ENCODE data around the gene NPAS3.

The NPAS3 gene

GRCh38 chr14:33676135-33676566 is 737.5 kb downstream of the NPAS3 start:
- H3K27ac ChIP-seq = no peak overlapping the region

DNA sequence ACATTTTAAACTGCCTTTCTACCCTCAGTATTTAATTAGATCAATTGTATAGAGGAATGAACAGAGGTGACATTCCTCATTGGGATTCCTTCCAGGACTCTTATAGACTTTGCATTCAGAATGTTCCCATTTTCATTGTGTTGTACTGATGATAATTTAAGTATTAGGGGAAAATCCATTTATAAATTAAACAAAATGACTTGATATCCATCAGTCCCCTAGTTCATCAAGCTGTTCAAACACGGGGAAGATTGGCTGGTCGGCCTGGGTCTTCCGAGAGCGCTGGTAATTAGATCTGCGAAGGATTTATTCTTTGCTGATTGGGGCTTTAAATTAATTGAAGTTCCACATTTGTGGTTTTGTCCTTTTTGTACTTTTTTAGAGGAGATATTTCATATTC is 738.2 kb downstream of the NPAS3 start:
- H3K36me3 ChIP-seq (ENCODE audit: insufficient read depth, low read length) = no peaks in the 10 kb centered on the region
- no peak overlapping the region for H3K27ac ChIP-seq
- TF ChIP-seq POLR2AphosphoS5 (IDR thresholded peaks at IDR 0.05; ENCODE audit: borderline replicate concordance, low read depth, low read length) (no peak), FOXP2 (optimal IDR thresholded peaks at IDR 0.05; ENCODE audit: control extremely low read depth, extremely low read length, insufficient read depth) (no peak), EZH2 (IDR thresholded peaks at IDR 0.05) (no peak)
- no peak for DNase-seq (ENCODE audit: low read depth, low spot score)
- H3K9me3 ChIP-seq (ENCODE audit: low read depth, low read length) = no peaks in the 10 kb centered on the region
- H3K9ac ChIP-seq (ENCODE audit: insufficient read length) = no peak overlapping the region
- no peak overlapping the region for H3K4me3 ChIP-seq

More at GRCh38 chr14:33676135-33676566, 737.5 kb downstream of the NPAS3 start:
- no peak overlapping the region for H3K4me3 ChIP-seq
- no peak overlapping the region for H3K9ac ChIP-seq (ENCODE audit: insufficient read length)
- no peaks in the 10 kb centered on the region for H3K36me3 ChIP-seq (ENCODE audit: insufficient read depth, low read length)
- TF ChIP-seq EZH2 (IDR thresholded peaks at IDR 0.05) (no peak), FOXP2 (optimal IDR thresholded peaks at IDR 0.05; ENCODE audit: control extremely low read depth, extremely low read length, insufficient read depth) (no peak), POLR2AphosphoS5 (IDR thresholded peaks at IDR 0.05; ENCODE audit: borderline replicate concordance, low read depth, low read length) (no peak)
- no peak for DNase-seq (ENCODE audit: low read depth, low spot score)
- no peaks in the 10 kb centered on the region for H3K9me3 ChIP-seq (ENCODE audit: low read depth, low read length)

DNA sequence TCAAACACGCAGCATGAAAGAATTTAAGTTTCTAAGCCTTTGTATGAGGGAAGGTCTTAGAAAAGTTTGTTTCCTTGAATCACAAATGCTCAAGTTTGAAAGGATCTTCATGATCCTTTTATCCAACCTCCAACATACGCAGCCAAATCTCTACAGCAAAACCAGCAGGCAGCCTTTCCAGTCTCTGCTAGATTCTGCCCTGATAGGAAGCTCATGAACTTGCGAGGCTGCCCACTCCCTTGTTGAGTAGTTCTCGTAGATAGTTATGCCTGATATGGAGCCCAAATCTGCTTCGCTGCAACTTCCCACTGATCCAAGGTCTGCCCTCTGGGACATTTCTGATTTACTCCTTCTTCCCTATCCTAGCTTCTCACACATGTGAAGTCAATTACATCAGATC is 739.3 kb downstream of the NPAS3 start:
- H3K9ac ChIP-seq (ENCODE audit: insufficient read length) = no peak overlapping the region
- no peak overlapping the region for H3K4me3 ChIP-seq
- no peaks in the 10 kb centered on the region for H3K9me3 ChIP-seq (ENCODE audit: low read depth, low read length)
- TF ChIP-seq POLR2AphosphoS5 (IDR thresholded peaks at IDR 0.05; ENCODE audit: borderline replicate concordance, low read depth, low read length) (no peak), FOXP2 (optimal IDR thresholded peaks at IDR 0.05; ENCODE audit: control extremely low read depth, extremely low read length, insufficient read depth) (no peak), EZH2 (IDR thresholded peaks at IDR 0.05) (no peak)
- no peaks in the 10 kb centered on the region for H3K36me3 ChIP-seq (ENCODE audit: insufficient read depth, low read length)
- DNase-seq (ENCODE audit: low read depth, low spot score) = no peak
- no peak overlapping the region for H3K27ac ChIP-seq

DNA sequence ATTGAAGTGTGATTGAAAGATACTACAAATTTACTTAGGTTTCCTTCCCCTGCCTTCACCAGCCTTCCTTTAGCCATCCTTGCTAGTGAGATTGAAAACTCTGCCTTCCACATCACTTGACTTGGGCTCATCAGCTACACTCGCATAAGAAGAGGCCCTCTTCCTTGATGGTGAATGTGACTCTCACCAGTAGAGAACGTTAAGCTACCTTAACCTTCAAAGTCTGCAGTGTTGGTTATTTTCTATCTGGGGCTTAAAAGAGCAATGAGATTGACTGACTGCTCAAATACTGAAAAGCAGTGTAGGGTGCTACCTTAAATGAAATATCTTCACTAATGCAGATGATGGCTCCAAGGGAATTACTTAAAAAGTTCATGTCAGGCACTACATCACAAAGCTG is 740.3 kb downstream of the NPAS3 start:
- Histone ChIP-seq H3K9me3 (ENCODE audit: low read depth, low read length) (no peaks in the 10 kb centered on the region), H3K9ac (ENCODE audit: insufficient read length) (no peak overlapping the region), H3K36me3 (ENCODE audit: insufficient read depth, low read length) (no peaks in the 10 kb centered on the region), H3K4me3 (no peak overlapping the region), H3K27ac (no peak overlapping the region)
- no peak for DNase-seq (ENCODE audit: low read depth, low spot score)
- TF ChIP-seq EZH2 (IDR thresholded peaks at IDR 0.05) = no peak

- no peak for DNase-seq (ENCODE audit: low read depth, low spot score)
- TF ChIP-seq FOXP2 (optimal IDR thresholded peaks at IDR 0.05; ENCODE audit: control extremely low read depth, extremely low read length, insufficient read depth) (no peak), EZH2 (IDR thresholded peaks at IDR 0.05) (no peak)
- Histone ChIP-seq H3K9ac (ENCODE audit: insufficient read length) (no peak overlapping the region), H3K27ac (no peak overlapping the region), H3K9me3 (ENCODE audit: low read depth, low read length) (no peaks in the 10 kb centered on the region), H3K4me3 (no peak overlapping the region), H3K36me3 (ENCODE audit: insufficient read depth, low read length) (no peaks in the 10 kb centered on the region)
These were observed 741.0 kb downstream of the NPAS3 start for GRCh38 chr14:33679461-33680225.

GRCh38 chr14:33680873-33681272 is 742.2 kb downstream of the NPAS3 start:
- H3K27ac ChIP-seq = no peak overlapping the region
- no peak overlapping the region for H3K4me3 ChIP-seq
- TF ChIP-seq FOXP2 (optimal IDR thresholded peaks at IDR 0.05; ENCODE audit: control extremely low read depth, extremely low read length, insufficient read depth) = no peak
- no peak for DNase-seq (ENCODE audit: low read depth, low spot score)
- H3K9ac ChIP-seq (ENCODE audit: insufficient read length) = no peak overlapping the region
- no peaks in the 10 kb centered on the region for H3K9me3 ChIP-seq (ENCODE audit: low read depth, low read length)
- no peaks in the 10 kb centered on the region for H3K36me3 ChIP-seq (ENCODE audit: insufficient read depth, low read length)

DNA sequence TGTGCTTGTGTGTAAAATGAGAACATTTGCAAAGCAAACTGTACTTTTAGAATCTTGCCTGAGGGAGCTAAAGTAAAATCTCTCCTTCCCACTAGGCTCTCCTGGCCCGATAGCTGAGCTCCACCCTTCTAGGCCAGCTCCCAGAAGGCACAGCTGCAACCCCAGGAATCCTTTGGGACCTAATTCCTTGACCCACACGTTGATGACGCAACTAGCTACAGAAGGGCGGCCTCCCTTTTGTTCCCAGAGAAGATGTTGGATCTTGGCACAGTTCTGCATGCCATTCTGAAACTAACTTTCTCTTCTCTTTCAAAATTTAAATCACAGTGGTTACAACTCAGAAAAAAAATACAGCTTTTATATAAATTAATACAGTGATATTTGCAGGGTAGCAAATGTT is 744.1 kb downstream of the NPAS3 start:
- Histone ChIP-seq H3K9me3 (ENCODE audit: low read depth, low read length) (no peaks in the 10 kb centered on the region), H3K27ac (no peak overlapping the region), H3K36me3 (ENCODE audit: insufficient read depth, low read length) (no peaks in the 10 kb centered on the region), H3K4me3 (no peak overlapping the region), H3K9ac (ENCODE audit: insufficient read length) (no peak overlapping the region)
- TF ChIP-seq FOXP2 (optimal IDR thresholded peaks at IDR 0.05; ENCODE audit: control extremely low read depth, extremely low read length, insufficient read depth) (no peak), POLR2AphosphoS5 (IDR thresholded peaks at IDR 0.05; ENCODE audit: borderline replicate concordance, low read depth, low read length) (no peak), EZH2 (IDR thresholded peaks at IDR 0.05) (no peak)
- DNase-seq (ENCODE audit: low read depth, low spot score) = no peak

- H3K9ac ChIP-seq (ENCODE audit: insufficient read length) = no peak overlapping the region
- H3K27ac ChIP-seq = no peak overlapping the region
- TF ChIP-seq EZH2 (IDR thresholded peaks at IDR 0.05) (no peak), FOXP2 (optimal IDR thresholded peaks at IDR 0.05; ENCODE audit: control extremely low read depth, extremely low read length, insufficient read depth) (no peak), POLR2AphosphoS5 (IDR thresholded peaks at IDR 0.05; ENCODE audit: borderline replicate concordance, low read depth, low read length) (no peak)
- no peak overlapping the region for H3K4me3 ChIP-seq
- H3K36me3 ChIP-seq (ENCODE audit: insufficient read depth, low read length) = no peaks in the 10 kb centered on the region
- DNase-seq (ENCODE audit: low read depth, low spot score) = no peak
- no peaks in the 10 kb centered on the region for H3K9me3 ChIP-seq (ENCODE audit: low read depth, low read length)
These were observed 746.3 kb downstream of the NPAS3 start for GRCh38 chr14:33685026-33685425.

DNA sequence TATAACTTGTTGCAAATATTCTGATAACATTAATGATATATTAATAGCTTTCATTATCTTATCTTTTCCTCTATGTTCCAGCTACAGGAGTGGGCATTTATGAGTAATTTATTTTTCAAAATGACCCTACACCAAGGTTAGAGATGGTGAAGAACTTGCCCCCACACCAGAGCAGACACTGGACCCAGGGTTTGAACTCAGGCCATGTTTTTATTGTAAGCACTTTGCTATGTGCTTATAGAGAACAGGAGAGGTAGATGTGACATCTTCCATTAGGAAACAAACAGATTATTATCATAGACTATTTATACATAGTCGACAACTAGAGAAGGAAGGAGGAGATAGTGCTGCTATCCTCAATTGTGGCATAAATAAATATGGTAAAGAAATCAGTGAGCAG is 747.0 kb downstream of the NPAS3 start:
- Histone ChIP-seq H3K9me3 (ENCODE audit: low read depth, low read length) (no peaks in the 10 kb centered on the region), H3K4me3 (no peak overlapping the region), H3K27ac (no peak overlapping the region), H3K9ac (ENCODE audit: insufficient read length) (no peak overlapping the region), H3K36me3 (ENCODE audit: insufficient read depth, low read length) (no peaks in the 10 kb centered on the region)
- no peak for DNase-seq (ENCODE audit: low read depth, low spot score)
- no peak for TF ChIP-seq FOXP2 (optimal IDR thresholded peaks at IDR 0.05; ENCODE audit: control extremely low read depth, extremely low read length, insufficient read depth)
- no peak for TF ChIP-seq POLR2AphosphoS5 (IDR thresholded peaks at IDR 0.05; ENCODE audit: borderline replicate concordance, low read depth, low read length)
- TF ChIP-seq EZH2 (IDR thresholded peaks at IDR 0.05) = no peak
